ENCODE measurements around the gene ABTB2.

DNA sequence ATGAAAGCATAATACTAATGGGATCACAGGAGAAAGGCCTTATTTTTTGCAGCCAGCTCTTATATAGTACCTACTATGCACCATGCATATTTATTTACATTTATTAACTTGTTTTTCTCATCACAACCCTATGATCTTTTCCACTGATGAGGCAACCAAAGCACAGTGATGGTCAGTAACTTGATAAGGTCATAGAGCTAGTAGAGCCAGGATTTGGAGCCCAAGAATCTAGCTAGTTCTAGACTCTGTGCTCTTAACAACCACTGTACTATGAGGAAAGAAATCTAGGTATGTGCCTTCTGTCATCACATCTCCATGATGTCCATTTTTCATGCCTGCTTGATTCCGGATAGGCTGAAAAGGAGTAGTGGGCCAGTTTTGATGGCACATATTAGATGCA, 24.0 kb upstream of the ABTB2 start:
- no peak for TF ChIP-seq POLR2A (IDR thresholded peaks at IDR 0.05)
- TF ChIP-seq, protein P1, sequence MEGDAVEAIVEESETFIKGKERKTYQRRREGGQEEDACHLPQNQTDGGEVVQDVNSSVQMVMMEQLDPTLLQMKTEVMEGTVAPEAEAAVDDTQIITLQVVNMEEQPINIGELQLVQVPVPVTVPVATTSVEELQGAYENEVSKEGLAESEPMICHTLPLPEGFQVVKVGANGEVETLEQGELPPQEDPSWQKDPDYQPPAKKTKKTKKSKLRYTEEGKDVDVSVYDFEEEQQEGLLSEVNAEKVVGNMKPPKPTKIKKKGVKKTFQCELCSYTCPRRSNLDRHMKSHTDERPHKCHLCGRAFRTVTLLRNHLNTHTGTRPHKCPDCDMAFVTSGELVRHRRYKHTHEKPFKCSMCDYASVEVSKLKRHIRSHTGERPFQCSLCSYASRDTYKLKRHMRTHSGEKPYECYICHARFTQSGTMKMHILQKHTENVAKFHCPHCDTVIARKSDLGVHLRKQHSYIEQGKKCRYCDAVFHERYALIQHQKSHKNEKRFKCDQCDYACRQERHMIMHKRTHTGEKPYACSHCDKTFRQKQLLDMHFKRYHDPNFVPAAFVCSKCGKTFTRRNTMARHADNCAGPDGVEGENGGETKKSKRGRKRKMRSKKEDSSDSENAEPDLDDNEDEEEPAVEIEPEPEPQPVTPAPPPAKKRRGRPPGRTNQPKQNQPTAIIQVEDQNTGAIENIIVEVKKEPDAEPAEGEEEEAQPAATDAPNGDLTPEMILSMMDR (IDR thresholded peaks at IDR 0.05): no peak

Data from right lobe of liver (tissue), 4 donors.